HG02759 (cell line): ENCODE results near the gene PRUNE2.
"Not testable (repeated sequence)": the region's sequence is repeated elsewhere in the genome, so short reads cannot be mapped to it uniquely, and the experiment has no call there.

Source experiments
- ATAC-seq: cut with Tn5 transposase; IDR thresholded peaks from one replicate; pipeline ENCODE4 v1.9.1; 2021; ENCODE audit warnings: mild to moderate bottlenecking, moderate library complexity; ENCODE audit not compliant: unreplicated experiment

Gene PRUNE2

DNA sequence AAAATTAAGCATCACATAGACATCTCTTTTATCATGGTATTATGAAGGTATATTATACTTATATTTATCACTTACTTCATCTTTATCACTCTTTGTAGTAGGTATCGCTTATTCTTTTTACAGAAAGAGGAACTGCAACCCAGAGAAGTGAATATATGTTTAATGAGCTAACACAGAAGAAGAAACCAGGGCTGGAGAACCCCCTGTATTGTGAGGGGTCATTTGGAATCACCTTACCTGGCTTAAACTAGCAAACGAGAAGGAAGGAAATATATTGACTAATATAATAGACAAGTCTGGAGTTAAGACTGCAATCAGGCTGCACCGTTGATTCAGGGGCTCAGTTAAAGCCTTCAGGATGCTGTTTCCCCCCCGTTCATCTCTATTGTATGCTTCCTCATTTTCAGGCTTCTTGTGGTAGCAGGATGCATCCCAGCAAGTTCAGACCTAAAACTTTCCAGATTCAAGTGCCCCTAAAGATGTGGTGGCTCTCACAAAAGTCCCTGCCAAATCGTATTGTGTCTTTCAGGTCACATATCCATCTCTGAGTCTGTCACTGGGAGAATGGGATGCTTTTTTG lies 300.5 kb downstream of the PRUNE2 start:
- ATAC-seq: no peak

DNA sequence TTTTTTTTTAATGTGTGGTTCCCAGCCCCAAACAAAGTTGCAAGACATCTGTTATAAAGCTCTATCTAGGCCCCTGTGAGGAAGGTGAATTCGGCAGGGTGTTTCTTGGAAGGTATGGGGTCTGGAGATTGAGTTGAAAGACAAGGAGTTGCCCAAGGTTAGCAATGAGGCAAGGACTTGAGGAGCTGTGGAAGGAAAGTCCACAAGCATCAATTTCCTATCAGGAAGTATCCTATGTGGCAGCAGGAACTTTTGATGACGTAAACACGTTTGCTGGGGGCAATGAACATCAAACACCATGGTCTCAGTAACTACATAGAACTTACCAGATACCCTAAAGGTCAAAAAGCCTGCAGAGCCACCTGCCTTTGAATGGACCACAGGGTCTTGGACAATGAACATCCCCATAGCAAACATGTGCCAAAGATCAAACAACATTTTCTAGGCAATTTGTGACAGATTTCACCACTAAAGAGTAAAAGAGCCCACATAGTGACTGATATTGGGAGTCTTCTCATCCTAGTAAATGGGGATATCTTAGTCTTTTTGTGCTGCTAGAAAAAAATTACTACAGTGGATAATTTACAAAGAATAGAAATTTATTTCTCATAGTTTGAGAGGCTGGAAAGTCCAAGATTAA lies 301.9 kb downstream of the PRUNE2 start:
- ATAC-seq: no peak

DNA sequence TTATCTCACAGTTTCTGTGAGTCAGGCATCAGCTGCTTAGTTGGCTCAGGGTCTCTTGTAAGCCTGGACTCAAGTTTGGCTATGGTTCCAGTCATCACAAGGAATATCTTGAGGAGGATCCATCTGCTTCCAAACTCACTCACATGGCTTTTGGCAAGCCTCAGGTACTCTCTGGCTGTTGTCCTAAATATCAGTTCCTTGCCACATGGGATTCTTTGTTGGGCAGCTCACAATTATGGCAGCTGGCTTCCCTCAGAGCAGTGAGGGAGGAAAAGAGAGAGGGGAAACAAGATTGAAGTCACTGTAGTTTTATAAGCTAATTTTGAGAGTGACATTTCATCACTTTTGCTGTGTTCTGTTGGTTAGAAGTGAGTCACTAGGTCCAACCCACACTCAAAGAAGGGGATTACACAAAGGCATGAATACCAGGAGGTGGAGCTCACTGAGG lies 302.4 kb downstream of the PRUNE2 start:
- no peak for ATAC-seq

DNA sequence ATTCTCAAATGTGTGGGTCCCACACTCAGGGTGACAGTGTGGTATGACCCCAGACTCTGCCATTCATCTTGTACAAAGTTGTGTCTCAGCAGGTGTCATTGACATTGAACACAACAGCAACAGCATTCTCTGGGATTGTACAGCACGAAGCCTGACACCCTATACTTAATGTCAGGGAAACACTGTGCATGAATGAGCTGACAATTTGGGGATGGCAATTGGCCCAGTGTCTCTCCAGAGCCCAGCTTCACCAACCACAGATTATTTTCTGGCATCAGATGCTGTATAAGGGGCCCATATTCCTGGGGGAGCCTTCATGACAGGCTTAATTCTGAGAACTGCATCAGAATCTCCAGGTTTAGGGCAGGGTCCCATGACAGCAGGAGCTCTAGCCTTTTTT lies 303.7 kb downstream of the PRUNE2 start:
- no peak for ATAC-seq

DNA sequence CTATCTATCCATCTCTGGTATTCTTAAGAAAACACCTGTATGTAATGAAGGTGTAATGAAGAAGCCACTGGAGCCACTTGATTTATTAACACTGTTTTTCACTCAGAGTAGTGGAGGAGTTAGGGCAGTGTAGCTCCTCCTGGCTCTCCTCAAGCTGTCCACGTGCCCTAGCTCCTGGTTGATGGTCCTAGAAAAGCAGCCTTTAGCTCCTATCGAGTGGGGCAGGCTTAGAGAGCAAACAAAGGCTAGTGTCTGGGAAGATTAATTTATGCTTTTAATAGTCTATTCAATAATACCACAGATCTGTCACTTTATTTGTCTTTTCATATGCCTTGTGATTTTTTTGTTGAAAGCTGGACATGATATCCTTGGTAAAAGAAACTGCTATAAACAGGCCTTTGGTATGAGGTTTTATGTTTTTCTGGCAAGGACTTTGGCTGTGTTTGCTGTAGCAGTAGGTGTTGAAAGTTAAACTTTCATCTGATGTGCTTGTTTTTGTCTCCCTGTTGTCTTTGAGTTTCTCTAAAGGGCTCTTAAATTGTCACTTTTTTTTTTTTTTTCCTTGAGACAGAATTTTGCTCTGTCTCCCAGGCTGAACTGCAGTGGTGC lies 305.8 kb downstream of the PRUNE2 start:
- ATAC-seq: no peak

DNA sequence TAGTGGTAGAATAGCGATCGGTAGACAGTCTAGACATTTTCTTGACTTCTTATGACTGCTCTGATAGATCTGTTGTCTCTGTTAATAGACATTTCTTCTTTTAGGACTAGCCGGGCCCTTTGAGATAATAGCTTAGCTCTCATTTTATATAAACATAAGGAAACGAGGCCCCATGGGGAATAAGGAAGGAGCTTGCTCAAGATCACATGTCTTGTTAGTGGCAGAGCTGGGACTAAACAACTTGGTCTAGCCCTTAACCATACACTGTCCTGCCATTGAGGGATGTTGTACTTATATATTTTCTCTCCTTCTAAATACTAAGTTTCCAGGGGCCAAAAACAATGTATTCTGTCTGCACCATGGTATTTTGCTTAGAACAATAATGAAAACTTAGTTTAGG lies 306.9 kb downstream of the PRUNE2 start:
- ATAC-seq: no peak

DNA sequence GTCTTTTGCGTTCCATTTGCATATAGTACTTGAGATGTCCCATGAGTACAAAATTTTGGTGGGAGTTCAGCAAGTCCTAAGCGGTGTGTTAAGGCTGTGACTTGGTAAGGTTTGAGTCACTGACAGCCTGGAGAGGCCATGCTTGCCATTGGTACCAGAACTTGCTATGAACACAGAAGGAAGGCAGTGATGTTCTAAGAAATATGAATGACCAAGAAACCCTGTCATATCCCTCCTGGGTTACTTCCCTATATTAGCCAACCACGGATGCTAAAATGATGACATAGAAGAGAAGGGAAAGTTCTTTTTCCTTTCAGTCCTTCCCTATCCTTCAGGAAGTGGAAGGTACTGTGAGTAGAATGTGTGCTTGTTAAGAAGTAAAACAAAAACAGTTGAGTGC lies 310.3 kb downstream of the PRUNE2 start:
- no peak for ATAC-seq

DNA sequence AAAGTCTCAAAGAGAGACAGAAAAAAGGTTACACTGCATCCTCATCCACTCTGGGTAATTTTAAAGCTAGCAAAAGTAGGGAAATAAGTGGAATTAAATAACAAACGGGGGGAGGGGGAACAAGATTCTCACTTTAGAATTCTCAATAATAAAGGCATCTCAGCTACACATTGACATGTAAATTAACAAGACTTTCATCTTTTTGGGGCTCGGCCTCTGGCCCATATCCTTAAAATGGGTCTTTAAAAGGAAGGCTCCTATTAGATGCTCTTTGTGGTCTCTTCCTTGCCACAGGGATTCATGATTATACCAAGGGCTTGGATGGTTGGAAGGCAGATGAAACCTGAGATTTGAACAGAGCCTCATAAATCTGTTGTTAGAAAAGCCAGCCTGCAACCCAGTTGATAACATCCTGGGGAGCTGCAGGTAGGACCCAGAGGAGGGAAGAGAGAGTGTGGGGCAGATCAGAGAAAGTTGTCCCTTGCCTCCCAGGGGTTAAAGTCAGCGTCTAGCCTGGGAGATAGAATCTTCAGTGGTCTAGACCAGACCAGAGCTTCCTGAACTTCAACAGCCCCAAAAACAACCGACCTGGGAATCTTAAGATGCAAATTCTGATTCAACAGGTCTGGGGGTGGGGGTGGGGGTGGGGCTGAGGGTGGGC lies 311.0 kb downstream of the PRUNE2 start:
- ATAC-seq: no peak

DNA sequence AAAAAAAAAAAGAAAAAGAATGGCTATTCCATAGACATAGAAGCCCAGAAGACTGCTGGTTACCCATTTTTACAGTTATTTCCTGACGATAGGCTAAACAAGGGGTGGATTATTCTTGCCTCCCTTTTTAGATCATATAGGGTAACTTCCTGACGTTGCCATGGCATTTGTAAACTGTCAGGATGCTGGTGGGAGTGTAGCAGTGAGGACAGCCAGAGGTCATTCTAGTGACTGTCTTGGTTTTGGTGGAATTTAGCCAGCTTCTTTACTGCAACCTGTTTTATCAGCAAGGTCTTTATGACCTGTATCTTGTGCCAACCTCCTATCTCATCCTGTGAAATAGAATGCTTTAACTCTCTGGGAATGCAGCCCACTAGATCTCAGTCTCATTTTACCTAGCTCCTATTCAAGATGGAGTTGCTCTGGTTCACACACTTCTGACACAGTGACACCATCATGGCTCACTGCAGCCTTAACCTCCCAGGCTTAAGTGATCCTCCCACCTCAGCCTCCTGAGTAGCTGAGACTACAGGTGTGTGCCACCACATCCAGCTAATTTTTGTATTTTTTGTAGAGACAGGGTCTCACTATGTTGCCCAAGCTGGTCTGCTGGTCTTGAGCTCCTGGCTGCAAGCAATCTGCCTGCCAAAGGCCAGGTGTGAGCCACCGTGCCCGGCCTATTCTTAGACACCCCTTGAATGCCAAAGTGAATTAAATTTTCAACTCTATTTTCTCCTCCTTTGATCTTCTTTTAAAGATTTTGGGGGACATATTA lies 311.8 kb downstream of the PRUNE2 start:
- not testable (repeated sequence) for ATAC-seq

DNA sequence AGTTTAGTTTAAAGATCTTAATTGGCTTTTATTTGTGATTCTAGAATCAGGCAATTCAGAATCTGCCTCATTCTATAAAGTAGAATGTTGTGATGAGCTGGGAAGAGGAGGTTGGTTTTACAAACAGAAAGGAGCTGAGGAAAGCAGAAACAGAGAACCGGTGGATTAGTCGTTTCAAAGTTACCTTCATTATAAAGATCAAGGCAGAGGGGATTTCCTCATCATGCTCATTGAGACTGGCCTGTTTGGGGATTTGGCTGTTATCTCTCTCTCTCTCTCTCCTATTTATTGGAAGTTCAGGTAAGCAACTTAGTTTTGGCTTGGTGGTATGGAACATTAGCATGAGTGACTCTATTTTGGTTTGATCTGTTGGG lies 313.0 kb downstream of the PRUNE2 start:
- no peak for ATAC-seq

DNA sequence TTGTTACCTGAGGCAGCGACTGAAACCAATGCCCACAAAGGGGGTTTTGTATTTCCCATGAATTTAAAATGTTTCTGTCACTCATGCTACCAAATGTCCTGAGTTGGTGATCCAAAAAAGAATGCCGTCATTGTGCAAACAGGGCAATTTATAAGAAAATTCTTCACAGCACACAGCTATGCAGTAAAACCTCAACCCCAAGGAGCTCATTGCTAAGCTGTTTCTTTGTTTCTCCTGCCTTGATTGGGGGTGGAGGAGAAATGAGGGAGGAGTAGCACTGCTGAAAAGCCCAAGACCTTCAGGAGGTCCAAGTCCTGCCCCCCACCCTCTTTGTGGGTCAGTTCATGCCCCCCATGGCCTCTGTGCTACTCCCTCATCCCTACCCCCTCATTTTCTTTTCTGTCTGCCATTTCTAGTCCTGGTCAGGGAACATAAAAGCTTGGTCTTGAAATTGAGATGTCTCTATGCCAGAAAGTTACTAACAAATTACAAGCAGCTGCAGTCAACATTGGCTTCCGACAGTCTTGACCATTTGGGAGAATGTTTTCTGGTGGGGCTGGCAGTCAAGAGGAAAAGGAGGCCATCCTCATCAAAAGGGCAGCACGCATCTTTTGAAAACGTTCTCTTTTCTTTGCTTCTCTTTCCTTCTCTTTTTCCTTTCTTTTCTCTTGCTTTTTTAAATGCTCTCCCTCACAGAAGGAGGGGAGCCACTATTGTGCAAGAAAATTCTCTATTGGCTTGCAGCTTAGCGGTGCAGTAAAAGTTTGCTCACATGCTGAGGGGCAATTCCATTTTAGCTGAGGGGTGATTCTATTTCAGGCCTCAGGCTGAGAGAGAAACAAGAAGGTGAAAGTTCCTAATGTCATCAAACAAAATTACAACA lies 313.6 kb downstream of the PRUNE2 start:
- no peak for ATAC-seq

DNA sequence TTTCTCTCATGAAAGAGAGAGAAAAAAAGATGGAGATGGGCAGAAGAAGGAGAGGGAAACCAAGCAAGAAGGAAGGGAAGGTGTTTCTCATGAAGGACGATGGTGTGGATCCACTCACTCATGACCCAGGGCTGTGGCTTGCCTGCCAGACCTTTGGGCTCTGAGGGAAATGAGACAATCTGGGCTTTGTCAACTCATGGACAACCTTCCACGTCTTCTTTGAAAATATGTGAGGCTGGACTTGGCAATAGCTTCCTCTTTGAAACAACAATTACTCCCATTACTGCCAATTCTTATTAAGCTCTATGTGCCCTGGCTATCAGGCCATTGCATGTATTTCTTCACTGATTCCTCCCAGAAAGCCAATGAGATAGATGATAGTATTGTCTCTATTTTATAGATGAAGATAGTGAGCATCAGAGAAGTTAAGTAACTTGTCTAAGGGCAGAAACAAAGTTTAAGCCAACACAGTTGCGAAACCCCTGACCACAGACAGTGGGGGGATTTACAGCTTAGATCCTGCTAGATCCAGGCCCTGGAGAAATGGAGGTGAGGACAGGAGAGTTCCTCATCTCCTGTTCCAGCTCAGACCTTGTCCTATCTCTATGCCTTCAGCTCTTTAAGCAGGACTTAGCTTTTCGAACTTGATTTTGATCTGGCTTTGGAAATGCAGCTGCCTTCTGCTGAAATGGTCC lies 314.5 kb downstream of the PRUNE2 start:
- no peak for ATAC-seq

DNA sequence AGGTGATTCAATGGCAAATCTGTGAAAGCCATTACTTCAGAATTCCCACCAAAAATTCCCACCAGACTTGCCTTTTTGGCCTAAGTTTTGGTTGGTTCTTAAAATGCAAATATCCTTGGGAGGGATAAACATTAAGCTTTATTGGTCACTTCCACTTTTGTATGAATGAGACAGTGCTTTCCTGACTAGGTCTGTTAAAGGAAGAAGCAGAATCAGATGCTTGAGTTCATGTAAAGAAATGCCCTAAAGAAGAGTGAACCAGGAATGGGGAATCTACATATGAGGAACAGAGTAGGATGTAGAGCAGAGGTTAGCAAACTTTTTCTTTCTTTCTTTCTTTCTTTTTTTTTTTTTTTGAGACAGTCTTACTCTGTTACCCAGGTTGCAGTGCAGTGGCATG lies 317.6 kb downstream of the PRUNE2 start:
- no peak for ATAC-seq

DNA sequence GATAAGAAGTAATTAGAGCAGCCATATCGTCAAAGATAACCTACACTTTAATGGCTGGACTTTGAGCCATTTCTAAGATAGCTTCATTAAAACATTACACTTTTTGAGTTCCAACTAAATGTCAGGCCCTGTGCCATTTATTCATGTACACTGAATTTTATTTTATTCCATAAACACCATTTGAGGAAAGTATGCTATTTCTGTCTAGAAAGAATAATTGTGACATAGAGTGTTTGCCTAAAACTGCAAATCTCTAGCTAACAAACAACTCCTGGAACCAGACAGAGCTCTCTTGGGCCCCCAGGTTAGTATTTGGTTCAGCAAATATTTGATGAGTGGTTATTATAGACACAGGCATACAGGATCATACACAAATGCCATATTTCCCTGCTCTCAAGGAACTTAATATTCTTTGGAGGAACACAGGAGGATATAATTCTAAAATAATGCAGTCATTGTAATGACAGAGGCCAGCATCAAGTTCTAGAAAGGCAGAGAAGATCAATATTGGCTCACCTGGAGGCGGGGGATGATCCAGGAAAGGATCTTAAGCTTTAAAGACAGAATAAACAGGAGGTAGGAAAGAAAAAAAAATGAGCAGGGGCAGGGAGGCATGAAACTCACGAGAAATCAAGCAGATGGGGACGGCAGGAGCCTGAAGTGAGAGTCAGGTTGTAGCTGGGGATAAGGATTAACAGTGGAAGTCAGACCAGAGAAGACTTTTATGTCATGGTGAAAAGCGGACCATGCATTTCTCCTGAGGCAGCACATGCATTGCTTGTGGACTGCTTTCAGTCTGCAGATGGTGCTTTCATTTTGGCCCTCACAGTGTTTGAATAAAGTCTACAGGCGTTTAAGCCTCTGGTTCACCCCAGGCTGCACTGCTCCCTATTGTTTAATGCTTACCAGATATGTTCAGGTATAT lies 319.3 kb downstream of the PRUNE2 start:
- ATAC-seq: no peak

DNA sequence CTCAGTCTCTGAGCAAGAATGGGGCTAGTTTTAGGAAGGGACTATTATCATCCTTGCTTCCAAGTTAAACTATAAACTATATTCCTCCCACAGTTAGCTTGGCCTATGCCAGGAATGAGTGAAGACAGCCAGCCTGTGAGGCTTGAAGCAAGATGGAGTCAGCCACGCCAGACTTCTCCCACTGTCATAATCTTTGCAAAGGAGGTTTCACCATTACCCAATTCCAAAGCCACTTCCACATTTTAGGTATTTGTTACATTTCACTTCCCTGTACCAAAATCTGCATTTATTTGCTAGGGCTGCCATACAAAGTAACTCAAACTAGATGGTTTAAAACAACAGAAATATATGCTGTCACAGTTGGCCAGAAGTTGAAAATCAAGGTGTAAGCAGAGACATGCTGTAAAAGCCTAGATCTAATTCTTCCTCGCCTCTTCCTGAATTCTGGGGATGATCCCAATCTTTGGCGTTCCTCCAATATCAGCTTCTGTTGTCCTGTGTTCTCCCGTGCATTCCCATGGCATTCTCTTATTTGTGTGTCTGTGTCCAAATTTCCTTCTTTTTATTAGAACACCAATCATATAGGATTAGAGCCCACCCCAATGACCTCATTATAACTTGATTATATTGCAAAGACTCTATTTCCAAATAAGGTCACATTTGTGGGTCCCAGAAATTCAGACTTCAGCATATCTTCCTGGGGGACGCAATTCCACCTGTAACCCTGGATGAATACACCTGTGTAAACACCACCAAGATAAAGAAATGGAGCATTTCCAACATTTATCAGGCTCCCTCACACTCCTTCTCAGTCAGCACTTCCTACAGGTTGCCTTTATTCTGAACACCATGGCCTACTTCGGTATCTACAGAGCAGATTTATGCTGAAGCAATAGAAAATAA lies 320.2 kb downstream of the PRUNE2 start:
- no peak for ATAC-seq

DNA sequence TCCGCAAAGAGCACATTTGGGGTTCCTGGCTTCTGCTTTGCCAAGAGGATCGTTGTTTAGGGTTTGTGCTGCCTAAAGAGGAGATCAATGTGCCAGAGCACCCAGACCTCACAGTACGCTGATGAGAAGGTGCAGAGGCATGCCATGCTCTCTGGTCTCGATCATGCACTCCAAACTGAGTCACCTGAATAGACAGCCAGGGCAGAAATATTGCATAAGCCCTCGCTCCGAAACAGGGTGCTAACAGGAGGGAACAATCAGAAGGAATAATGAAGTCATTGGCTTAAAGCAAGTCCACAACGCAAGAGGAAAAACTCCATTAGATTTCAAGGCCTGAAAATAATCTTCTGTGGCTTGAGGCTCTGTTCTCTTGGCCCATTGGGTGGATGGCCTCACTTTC lies 322.7 kb downstream of the PRUNE2 start:
- ATAC-seq: no peak

DNA sequence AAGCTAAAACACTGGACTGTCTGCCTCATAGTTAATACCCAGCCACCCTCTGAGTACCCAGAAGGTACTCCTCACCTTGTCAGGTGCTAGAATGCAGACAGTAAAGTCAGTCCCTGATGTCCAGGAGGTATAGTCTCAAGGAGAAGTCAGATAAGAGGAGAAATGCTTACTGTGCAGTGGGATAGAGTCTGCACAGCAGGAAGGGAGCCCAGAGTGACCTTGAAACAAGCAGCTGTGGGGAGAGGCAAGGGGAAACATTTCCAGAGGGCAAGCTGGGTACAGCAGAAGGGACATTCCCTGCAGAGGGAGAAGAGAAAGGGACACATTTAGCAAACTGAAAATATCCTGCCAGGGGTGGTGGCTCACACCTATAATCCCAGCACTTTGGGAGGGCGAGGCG lies 324.2 kb downstream of the PRUNE2 start:
- ATAC-seq: no peak

DNA sequence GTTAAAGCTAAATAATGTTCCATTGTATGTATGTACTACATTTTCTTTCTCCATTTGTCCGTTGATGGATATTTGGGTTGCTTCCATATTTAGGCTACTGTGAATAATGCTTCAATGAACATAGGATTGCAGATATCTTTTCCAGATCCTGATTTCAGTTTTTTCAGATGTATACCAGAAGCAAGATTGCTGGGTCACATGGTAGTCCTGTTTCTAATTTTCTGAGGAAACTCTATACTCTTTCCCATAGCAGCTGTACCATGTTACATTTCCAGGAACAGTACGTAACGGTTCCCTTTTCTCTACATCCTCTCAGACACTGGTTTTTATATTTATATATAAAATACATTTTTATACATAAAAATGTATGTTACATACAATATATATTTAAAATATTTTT lies 325.1 kb downstream of the PRUNE2 start:
- ATAC-seq: no peak
